Measurements from ENCODE around the gene SMIM21. TPM values are rescaled to one million over a fixed set of nuclear protein-coding genes. Genes with fewer than 3 reads are reported as not detected.

SMIM21 gene
- total RNA-seq, 6 donors from 2014 or later = not detected

GRCh38 chr18:75450906-75451305 is 23.4 kb upstream of the SMIM21 start:
- H3K9me3 ChIP-seq = no peaks in the 10 kb centered on the region
- TF ChIP-seq CTCF (IDR thresholded peaks at IDR 0.05) = no peak
- no peak for TF ChIP-seq EP300 (IDR thresholded peaks at IDR 0.05)
- no peak for TF ChIP-seq POLR2A (IDR thresholded peaks at IDR 0.05)
- TF ChIP-seq POLR2AphosphoS5 (IDR thresholded peaks at IDR 0.05) = no peak
- DNase-seq = no peak
- H3K4me3 ChIP-seq = no peak overlapping the region
- WGBS, 2 donors = 59 to 63% methylated on average over 3 of the region's 3 CpGs
- no peak for ATAC-seq (ENCODE audit: low FRiP score in 2 of 2)
- peaks cover 4 to 9% (median 8%) of the 10 kb centered on the region in 4 donors for H3K4me1 ChIP-seq
- H3K36me3 ChIP-seq = no peaks in the 10 kb centered on the region
- peaks cover 0 to 11% (median 4%) of the 10 kb centered on the region in 4 donors for H3K27me3 ChIP-seq
- no peak overlapping the region for H3K27ac ChIP-seq

DNA sequence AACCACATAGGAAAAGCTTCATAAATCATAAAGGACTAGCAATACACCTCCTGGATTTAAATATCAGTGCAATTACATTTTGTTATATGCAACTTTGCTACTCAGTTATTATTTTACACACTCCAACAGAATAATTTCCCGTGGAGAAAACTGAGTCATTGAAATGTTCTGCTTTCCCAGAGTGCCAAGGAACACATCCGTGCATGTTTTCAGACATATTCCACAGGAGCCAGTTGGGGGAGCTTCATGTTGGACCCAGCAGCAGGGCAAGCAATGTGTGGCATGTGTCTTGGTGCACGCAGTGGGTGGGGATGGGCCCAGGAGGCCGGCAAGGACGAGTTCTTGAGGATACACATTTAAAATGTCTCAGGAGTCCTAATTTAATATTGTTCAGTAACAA is 14.4 kb upstream of the SMIM21 start:
- DNase-seq (no peak), ATAC-seq (ENCODE audit: low FRiP score in 2 of 2) (no peak)
- Histone ChIP-seq H3K27ac (no peak overlapping the region), H3K4me3 (no peak overlapping the region), H3K9me3 (no peaks in the 10 kb centered on the region), H3K27me3 (no peaks in the 10 kb centered on the region), H3K4me1 (no peaks in the 10 kb centered on the region), H3K36me3 (no peaks in the 10 kb centered on the region)
- 82 to 88% methylated on average over 5 of the region's 5 CpGs for WGBS, 2 donors
- TF ChIP-seq POLR2AphosphoS5 (IDR thresholded peaks at IDR 0.05) (no peak), POLR2A (IDR thresholded peaks at IDR 0.05) (no peak)

- no peaks in the 10 kb centered on the region for H3K4me1 ChIP-seq
- TF ChIP-seq CTCF (IDR thresholded peaks at IDR 0.05) (no peak), POLR2AphosphoS5 (IDR thresholded peaks at IDR 0.05) (no peak), EP300 (IDR thresholded peaks at IDR 0.05) (no peak), POLR2A (IDR thresholded peaks at IDR 0.05) (no peak)
- no peak overlapping the region for H3K27ac ChIP-seq
- WGBS, 2 donors = 93 to 100% methylated on average over 4 of the region's 4 CpGs
- no peaks in the 10 kb centered on the region for H3K36me3 ChIP-seq
- no peaks in the 10 kb centered on the region for H3K27me3 ChIP-seq
- H3K4me3 ChIP-seq = no peak overlapping the region
- ATAC-seq (ENCODE audit: low FRiP score in 2 of 2) = no peak
- DNase-seq = no peak
- no peaks in the 10 kb centered on the region for H3K9me3 ChIP-seq
These were observed 11.8 kb upstream of the SMIM21 start for GRCh38 chr18:75439348-75439747.

DNA sequence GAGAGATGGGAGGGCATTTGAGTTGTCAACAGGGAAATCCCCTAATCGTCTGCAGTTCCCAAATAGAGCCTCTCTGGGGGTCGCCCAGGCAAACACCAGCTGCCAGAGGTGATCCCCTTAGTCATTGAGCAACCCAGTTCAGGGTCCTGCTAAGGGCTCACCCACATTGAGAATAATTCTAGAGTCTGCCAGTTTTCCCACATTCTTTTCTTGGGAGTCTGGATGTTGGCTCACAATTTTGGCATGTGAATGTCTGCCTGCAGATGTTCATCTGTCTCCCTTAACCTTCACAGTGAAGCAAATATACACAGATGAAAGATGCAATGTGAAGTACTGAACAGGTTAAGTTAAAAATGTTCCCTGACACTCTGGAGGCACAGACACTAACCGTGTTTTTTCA is 11.4 kb upstream of the SMIM21 start:
- Histone ChIP-seq H3K4me1 (no peaks in the 10 kb centered on the region), H3K9me3 (no peaks in the 10 kb centered on the region), H3K27me3 (no peaks in the 10 kb centered on the region), H3K27ac (no peak overlapping the region), H3K36me3 (no peaks in the 10 kb centered on the region), H3K4me3 (no peak overlapping the region)
- no peak for TF ChIP-seq CTCF (IDR thresholded peaks at IDR 0.05)
- no peak for TF ChIP-seq POLR2A (IDR thresholded peaks at IDR 0.05)
- TF ChIP-seq POLR2AphosphoS5 (IDR thresholded peaks at IDR 0.05) = no peak
- no peak for TF ChIP-seq EP300 (IDR thresholded peaks at IDR 0.05)
- DNase-seq (no peak), ATAC-seq (ENCODE audit: low FRiP score in 2 of 2) (no peak)
- WGBS, 2 donors = 64 to 70% methylated on average over 3 of the region's 3 CpGs

- no peaks in the 10 kb centered on the region for H3K36me3 ChIP-seq
- DNase-seq = no peak
- TF ChIP-seq POLR2A (IDR thresholded peaks at IDR 0.05) (no peak), EP300 (IDR thresholded peaks at IDR 0.05) (no peak), CTCF (IDR thresholded peaks at IDR 0.05) (no peak), POLR2AphosphoS5 (IDR thresholded peaks at IDR 0.05) (no peak)
- H3K4me1 ChIP-seq = no peaks in the 10 kb centered on the region
- no peaks in the 10 kb centered on the region for H3K9me3 ChIP-seq
- WGBS, 2 donors = 76 to 84% methylated on average over 3 of the region's 3 CpGs
- ATAC-seq (ENCODE audit: low FRiP score in 2 of 2) = no peak
- no peaks in the 10 kb centered on the region for H3K27me3 ChIP-seq
- H3K27ac ChIP-seq = no peak overlapping the region
- H3K4me3 ChIP-seq = no peak overlapping the region
These were observed 10.5 kb upstream of the SMIM21 start for GRCh38 chr18:75437979-75438378.

All from upper lobe of left lung (tissue), 6 donors.